Heart right ventricle (tissue), 16 donors: Measurements from ENCODE around the gene NUDT5. TPM values are rescaled to one million over a fixed set of nuclear protein-coding genes. Genes with fewer than 3 reads are reported as not detected.
"Not testable (repeated sequence)": the region's sequence is repeated elsewhere in the genome, so short reads cannot be mapped to it uniquely, and the experiment has no call there.

Source experiments
- ATAC-seq, 8 donors: fragments of 200-7000 bp; cut with Tn5 transposase; one replicate each; pipeline ENCODE4 v1.9.1; 2020; ENCODE audit warnings: mild to moderate bottlenecking in 8 of 8, moderate library complexity in 8 of 8, moderate number of reproducible peaks in 1 of 8
- DNase-seq, 2 donors: peaks; one replicate each; pipeline ENCODE4 v3.0.0-alpha.2; 2020
- H3K27ac ChIP-seq, 10 donors: fragments of 200-600 bp; sonication (generic) in 2 of 10; one replicate each; pipeline versions ENCODE4 v1.5.0 to v1.8.0; 2020 to 2022; ENCODE audit warnings: mild to moderate bottlenecking in 3 of 10
- H3K27me3 ChIP-seq, 7 donors: fragments of 200-600 bp; one replicate each; pipeline ENCODE4 v1.8.0; 2021 to 2022; ENCODE audit warnings: mild to moderate bottlenecking in 2 of 7
- H3K36me3 ChIP-seq, 9 donors: fragments of 200-600 bp; sonication (generic) in 1 of 9; one replicate each; pipeline versions ENCODE4 v1.5.0 to v1.8.0; 2020 to 2022; ENCODE audit warnings: mild to moderate bottlenecking in 2 of 9
- H3K4me1 ChIP-seq, 9 donors: fragments of 200-600 bp; sonication (generic) in 1 of 9; one replicate each; pipeline versions ENCODE4 v1.5.0 to v1.8.0; 2020 to 2022; ENCODE audit warnings: mild to moderate bottlenecking in 4 of 9
- H3K4me3 ChIP-seq, 10 donors: fragments of 200-600 bp; sonication (generic) in 2 of 10; one replicate each; pipeline versions ENCODE4 v1.5.0 to v1.8.0; 2020 to 2022; ENCODE audit warnings: mild to moderate bottlenecking in 7 of 10, moderate library complexity in 2 of 10
- H3K9me3 ChIP-seq, 11 donors: fragments of 200-600 bp in 10 of 11; sonication (generic) in 2 of 11; one replicate each; pipeline versions ENCODE4 v1.5.0 to v1.8.0; 2013 to 2022; ENCODE audit warnings: mild to moderate bottlenecking in 2 of 11, control low read depth in 1 of 11, moderate library complexity in 1 of 11
- WGBS, 2 donors: extraction: QIAGEN DNeasy Blood & Tissue Kit; methylation state at CpG; one replicate each; pipeline ENCODE4 v1.1.7; 2013; ENCODE audit warnings: inconsistent platforms in 1 of 2; 5-methylcytosine and 5-hydroxymethylcytosine counted together
- intact Hi-C, 10 donors: fragments of 100-400 bp; cut with DNase I; formaldehyde crosslinking; loops; one replicate each; pipeline versions ENCODE4 v1.11.1 to v1.14.2; 2022
- polyA plus RNA-seq, 2 donors: library from polyadenylated mRNA; stranded (reverse); fragments of 200-250 nt; gene quantifications; one replicate each; pipeline ENCODE4 v1.2.3, GENCODE V29; 2013
- total RNA-seq, 10 donors: library from RNA; stranded (reverse); fragmentation: NEBNext Ultra II Directional in 3 of 10; extraction: Animal tissue kit (Norgen Biotek cat#: 25700) in 3 of 10; gene quantifications; one replicate each; pipeline versions ENCODE4 v1.2.1 to v1.2.4, GENCODE V29; 2021 to 2023
- TF ChIP-seq, protein P1 (sequence below), 9 donors: fragments of 200-600 bp; sonication (generic) in 2 of 9; IDR thresholded peaks; one replicate each; pipeline versions ENCODE4 v1.5.0 to v1.8.0; 2021 to 2022; ENCODE audit warnings: antibody characterized with exemption in 9 of 9, mild to moderate bottlenecking in 5 of 9, moderate library complexity in 1 of 9
- donor health status: Arrhythmogenic right ventricular cardiomyopathy.
- donor health status: ischemic (EF 13 %, LVEDD 7.1; RV severe dilation, severe dysfunction).
- donor health status: healthy with polysubstance abuse.
- donor health status: DM: no; HTN: yes; CAD: no.
- donor health status: DM: no; HTN: no; CAD: no.
- donor health status: ischemic (EF 25% LVEDD 6.9; RV normal size, moderate dysfunction).
- donor health status: ischemic (EF 25% LVEDD 5.7; RV mildly dilated, moderate dysfunction).
- donor health status: healthy.
- donor health status: DM: yes; HTN: yes; CAD: no.
- donor health status: Ischemic cardiomyopathy.
- donor health status: ischemic (EF 35%, LVEDD 5.7; RV mildly dilated, moderate dysfunction).
- donor health status: nonischemic (EF 11% LVEDD 7.7; RV severe dilation, severe dysfunction).
- donor health status: DM: yes; HTN: yes; CAD: no.
- donor health status: PGD.
- donor health status: ischemic (EF 29% LVEDD 5.4; RV normal size, mild dysfunction).
- donor health status: nonischemic (EF 23%, LVEDD 6.1; RV moderate dilation, normal function).

The NUDT5 gene
- total and polyA plus RNA-seq, 12 donors: 3.3 to 22.9 (median 7.7) TPM

DNA sequence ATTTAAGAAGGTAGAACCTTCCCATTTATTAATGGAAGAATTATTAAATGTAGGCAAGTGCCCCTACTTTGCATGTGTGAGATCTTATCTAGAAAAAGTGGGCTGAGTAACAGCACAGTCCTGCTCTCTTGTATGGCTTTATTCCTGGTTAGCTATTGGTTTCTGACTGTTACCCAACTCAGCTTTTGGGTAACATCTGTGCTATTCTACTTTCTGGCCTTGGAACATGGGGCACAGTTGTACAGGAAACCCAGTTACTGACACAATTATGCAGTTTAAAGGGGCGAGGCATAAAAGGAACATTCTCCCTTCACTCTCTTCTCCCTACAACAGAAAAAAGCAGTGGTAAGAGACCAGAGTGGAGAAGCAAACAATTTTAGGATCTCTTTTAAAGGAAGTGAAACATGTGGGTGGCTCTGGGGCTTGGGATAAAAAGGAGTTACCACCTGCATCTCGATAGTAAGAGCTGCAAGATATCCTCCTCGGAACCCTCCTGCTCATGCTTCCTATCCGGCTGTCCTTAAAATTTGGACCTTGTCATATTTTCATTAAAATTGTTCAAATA is 16.0 kb downstream of the NUDT5 start:
- H3K9me3 ChIP-seq: no peaks in the 10 kb centered on the region
- H3K4me3 ChIP-seq: no peak overlapping the region
- 87 to 90% methylated on average over 4 of the region's 4 CpGs for WGBS, 2 donors
- no peaks in the 10 kb centered on the region for H3K27me3 ChIP-seq
- TF ChIP-seq, protein P1, sequence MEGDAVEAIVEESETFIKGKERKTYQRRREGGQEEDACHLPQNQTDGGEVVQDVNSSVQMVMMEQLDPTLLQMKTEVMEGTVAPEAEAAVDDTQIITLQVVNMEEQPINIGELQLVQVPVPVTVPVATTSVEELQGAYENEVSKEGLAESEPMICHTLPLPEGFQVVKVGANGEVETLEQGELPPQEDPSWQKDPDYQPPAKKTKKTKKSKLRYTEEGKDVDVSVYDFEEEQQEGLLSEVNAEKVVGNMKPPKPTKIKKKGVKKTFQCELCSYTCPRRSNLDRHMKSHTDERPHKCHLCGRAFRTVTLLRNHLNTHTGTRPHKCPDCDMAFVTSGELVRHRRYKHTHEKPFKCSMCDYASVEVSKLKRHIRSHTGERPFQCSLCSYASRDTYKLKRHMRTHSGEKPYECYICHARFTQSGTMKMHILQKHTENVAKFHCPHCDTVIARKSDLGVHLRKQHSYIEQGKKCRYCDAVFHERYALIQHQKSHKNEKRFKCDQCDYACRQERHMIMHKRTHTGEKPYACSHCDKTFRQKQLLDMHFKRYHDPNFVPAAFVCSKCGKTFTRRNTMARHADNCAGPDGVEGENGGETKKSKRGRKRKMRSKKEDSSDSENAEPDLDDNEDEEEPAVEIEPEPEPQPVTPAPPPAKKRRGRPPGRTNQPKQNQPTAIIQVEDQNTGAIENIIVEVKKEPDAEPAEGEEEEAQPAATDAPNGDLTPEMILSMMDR (IDR thresholded peaks at IDR 0.05): no peak
- peaks cover 0 to 99% (median 28%) of the 10 kb centered on the region in 9 donors for H3K36me3 ChIP-seq
- intact Hi-C loops: no loop called here
- no peak for ATAC-seq
- peak overlapping the region in 1 of 10 donors; percentile 18 for H3K27ac ChIP-seq
- DNase-seq: no peak
- peaks cover 0 to 29% (median 0%) of the 10 kb centered on the region in 9 donors for H3K4me1 ChIP-seq

DNA sequence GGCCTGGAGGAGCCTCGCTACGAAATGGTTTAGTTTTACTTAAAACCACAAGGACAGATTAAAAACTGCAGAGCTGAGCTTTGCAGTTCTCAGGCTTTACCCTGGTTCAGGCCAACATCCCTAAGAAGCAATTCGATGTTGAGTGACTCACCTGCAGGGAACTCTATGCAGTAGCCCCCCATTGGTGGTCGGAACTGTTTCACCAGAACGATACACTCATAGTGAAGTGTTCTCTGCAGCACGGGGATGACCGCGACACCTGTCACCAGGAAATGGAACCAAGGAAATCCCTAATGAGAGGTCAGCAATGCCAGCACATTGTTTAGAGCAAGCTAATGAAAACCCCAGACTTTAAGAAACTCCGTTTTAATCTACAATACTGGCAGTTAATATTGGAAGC is 18.0 kb downstream of the NUDT5 start:
- Histone ChIP-seq H3K27me3 (no peaks in the 10 kb centered on the region), H3K4me1 (peaks cover 0 to 29% (median 0%) of the 10 kb centered on the region in 9 donors), H3K27ac (no peak overlapping the region), H3K36me3 (peaks cover 0 to 99% (median 43%) of the 10 kb centered on the region in 9 donors), H3K4me3 (no peak overlapping the region), H3K9me3 (no peaks in the 10 kb centered on the region)
- DNase-seq (no peak), ATAC-seq (no peak)
- intact Hi-C loops: no loop called here
- 79 to 84% methylated on average over 9 of the region's 9 CpGs for WGBS, 2 donors
- TF ChIP-seq, protein P1 (IDR thresholded peaks at IDR 0.05): no peak

DNA sequence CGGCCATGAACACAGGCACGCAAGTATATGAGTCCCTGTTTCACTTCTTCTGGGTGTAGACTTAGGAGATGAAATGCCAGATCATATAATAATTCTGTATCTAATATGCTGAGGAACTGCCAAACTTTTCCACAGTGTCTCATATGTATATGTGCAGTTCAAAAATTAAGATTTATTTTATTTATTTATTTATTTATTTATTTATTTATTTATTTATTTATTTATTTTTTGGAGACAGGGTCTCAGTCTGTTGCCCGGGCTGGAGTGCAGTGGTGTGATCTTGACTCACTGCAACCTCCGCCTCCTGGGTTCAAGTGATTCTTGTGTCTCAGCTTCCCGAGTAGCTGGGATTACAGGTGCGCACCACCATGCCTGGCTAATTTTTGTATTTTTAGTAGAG is 24.2 kb downstream of the NUDT5 start:
- H3K4me3 ChIP-seq, intact Hi-C loops, H3K27me3 ChIP-seq, H3K27ac ChIP-seq, ATAC-seq, DNase-seq, H3K9me3 ChIP-seq, H3K4me1 ChIP-seq: not testable (repeated sequence)
- 87 to 90% methylated on average over 6 of the region's 6 CpGs for WGBS, 2 donors
- H3K36me3 ChIP-seq: peaks cover 0 to 100% (median 66%) of the 10 kb centered on the region in 9 donors

DNA sequence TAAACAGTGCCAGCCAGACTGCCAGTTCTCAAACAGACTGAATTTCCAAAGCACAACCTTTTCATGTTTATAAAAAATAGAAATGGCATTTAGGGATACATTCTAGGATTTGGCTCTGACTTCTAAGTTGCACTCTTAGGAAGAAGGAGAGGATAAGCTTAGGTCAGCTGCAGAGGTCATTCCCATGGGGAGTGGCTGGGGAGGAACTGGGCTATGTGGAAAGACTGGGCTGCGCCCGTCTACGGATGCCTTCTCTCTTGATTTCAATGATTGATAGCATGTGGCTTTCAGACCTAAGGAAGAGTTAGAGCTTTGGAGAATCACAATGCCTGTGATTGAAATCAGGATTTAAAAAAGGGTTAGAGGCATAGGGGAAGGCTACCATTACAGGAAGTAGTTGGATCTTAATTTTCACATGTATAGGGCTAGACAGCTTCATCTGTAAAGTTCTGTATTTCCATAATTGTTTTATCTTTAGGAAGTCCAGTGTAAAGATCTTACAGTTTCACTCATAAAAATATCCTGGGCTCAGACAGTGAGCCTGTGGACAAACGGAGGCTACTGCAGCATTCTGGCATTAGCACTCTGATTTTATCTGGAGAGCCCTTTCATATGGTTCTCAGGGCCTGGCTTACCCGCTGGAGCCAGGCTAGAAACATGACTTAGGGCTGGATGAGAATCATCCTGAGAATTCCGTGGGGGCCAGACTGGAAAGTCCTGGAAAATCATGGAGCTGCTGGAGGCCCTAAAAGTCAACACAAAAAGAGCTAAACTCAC is 29.5 kb downstream of the NUDT5 start:
- WGBS, 2 donors: 75 to 82% methylated on average over 6 of the region's 6 CpGs
- peak in 1 of 8 donors; percentile 66 for ATAC-seq
- no peak overlapping the region for H3K27ac ChIP-seq

More for the DNA sequence above, 29.5 kb downstream of the NUDT5 start:
- no peaks in the 10 kb centered on the region for H3K4me1 ChIP-seq
- H3K9me3 ChIP-seq: no peaks in the 10 kb centered on the region
- H3K4me3 ChIP-seq: no peak overlapping the region
- DNase-seq: no peak
- H3K36me3 ChIP-seq: peaks cover 0 to 100% (median 52%) of the 10 kb centered on the region in 9 donors
- peaks cover 0 to 8% (median 0%) of the 10 kb centered on the region in 7 donors for H3K27me3 ChIP-seq
- TF ChIP-seq, protein P1 (IDR thresholded peaks at IDR 0.05): no peak
- intact Hi-C loops: no loop called here
